GM12801 (cell line): ENCODE measurements around the gene MYO1D.

Experiments
- CTCF ChIP-seq: IDR thresholded peaks from one replicate; pipeline ENCODE4 v1.5.1; 2011; ENCODE audit warnings: control low read depth; ENCODE audit not compliant: insufficient read length; ENCODE audit errors: extremely low read depth

The MYO1D gene

GRCh38 chr17:32622540-32622939, 254.4 kb downstream of the MYO1D start:
- TF ChIP-seq CTCF: no peak

- no peak for TF ChIP-seq CTCF
Observed at GRCh38 chr17:32621612-32622312, 255.2 kb downstream of the MYO1D start.

GRCh38 chr17:32615326-32615725, 261.6 kb downstream of the MYO1D start:
- TF ChIP-seq CTCF: no peak

GRCh38 chr17:32610943-32611342, 266.0 kb downstream of the MYO1D start:
- no peak for TF ChIP-seq CTCF

GRCh38 chr17:32609884-32610650, 266.9 kb downstream of the MYO1D start:
- TF ChIP-seq CTCF: no peak

- no peak for TF ChIP-seq CTCF
Observed at GRCh38 chr17:32609085-32609484, 267.8 kb downstream of the MYO1D start.

GRCh38 chr17:32608267-32608666, 268.7 kb downstream of the MYO1D start:
- no peak for TF ChIP-seq CTCF
